Neural cell (in vitro differentiated cells): ENCODE measurements around the gene ZKSCAN1. TPM values are rescaled to one million over a fixed set of nuclear protein-coding genes. Genes with fewer than 3 reads are reported as not detected.

Experiments
- H2AFZ ChIP-seq: fragments of 200-600, 300-800 bp; sonication (generic), shearing (Covaris generic); 2 replicates; pipeline ENCODE4 v1.6.0; 2014; ENCODE audit warnings: low read depth, mild to moderate bottlenecking, antibody characterized with exemption, low read length, moderate library complexity
- H3F3A ChIP-seq: fragments of 200-600 bp; shearing (Covaris generic); 2 replicates; pipeline ENCODE4 v1.6.1; 2016; ENCODE audit warnings: mild to moderate bottlenecking, moderate library complexity, mixed read lengths, antibody characterized with exemption, low read length; ENCODE audit not compliant: insufficient read depth, poor library complexity, severe bottlenecking
- H3K27ac ChIP-seq: fragments of 200-600, 300-800 bp; sonication (generic), shearing (Covaris generic); 2 replicates; pipeline ENCODE4 v1.5.1; 2014; ENCODE audit warnings: mild to moderate bottlenecking, low read length, moderate library complexity
- H3K27me3 ChIP-seq: fragments of 300-800, 200-600 bp; sonication (generic), shearing (Covaris generic); 2 replicates; pipeline ENCODE4 v1.6.0; 2014; ENCODE audit warnings: mild to moderate bottlenecking, low read depth, low read length, moderate library complexity; ENCODE audit not compliant: insufficient read depth
- H3K36me3 ChIP-seq: fragments of 300-800, 200-600 bp; sonication (generic), shearing (Covaris generic); 2 replicates; pipeline ENCODE4 v1.5.1; 2014; ENCODE audit warnings: mild to moderate bottlenecking, antibody characterized with exemption, low read length, moderate library complexity; ENCODE audit not compliant: insufficient read depth
- H3K4me2 ChIP-seq: fragments of 300-800, 200-600 bp; sonication (generic), shearing (Covaris generic); 2 replicates; pipeline ENCODE4 v1.6.0; 2014; ENCODE audit warnings: mild to moderate bottlenecking, low read length
- H3K4me3 ChIP-seq: fragments of 300-800, 200-600 bp; sonication (generic), shearing (Covaris generic); 2 replicates; pipeline ENCODE4 v1.5.1; 2014; ENCODE audit warnings: mild to moderate bottlenecking, low read length, moderate library complexity
- H3K79me2 ChIP-seq: fragments of 200-600 bp; shearing (Covaris generic); replicated peaks from 2 replicates; pipeline ENCODE4 v1.6.0; 2014; ENCODE audit warnings: mild to moderate bottlenecking, low read length, moderate library complexity; ENCODE audit not compliant: insufficient read depth
- H3K9ac ChIP-seq: fragments of 300-800, 200-600 bp; sonication (generic), shearing (Covaris generic); 2 replicates; pipeline ENCODE4 v1.6.1; 2016; ENCODE audit warnings: mild to moderate bottlenecking, low read length, mixed read lengths
- H3K9me2 ChIP-seq: fragments of 200-600 bp; shearing (Covaris generic); 2 replicates; pipeline ENCODE4 v1.6.1; 2016; ENCODE audit warnings: mild to moderate bottlenecking, low read length, mixed read lengths; ENCODE audit not compliant: insufficient read depth
- H3K9me3 ChIP-seq: fragments of 200-600, 300-800 bp; sonication (generic), shearing (Covaris generic); 2 replicates; pipeline ENCODE4 v1.6.1; 2016; ENCODE audit warnings: mild to moderate bottlenecking, mixed run types, low read length, moderate library complexity, mixed read lengths
- H4K20me1 ChIP-seq: fragments of 200-600 bp; shearing (Covaris generic); 2 replicates; pipeline ENCODE4 v1.6.1; 2016; ENCODE audit warnings: mild to moderate bottlenecking, mixed run types; ENCODE audit not compliant: insufficient read depth
- EP300 ChIP-seq: fragments of 450-650 bp; conservative IDR thresholded peaks from 2 replicates; pipeline ENCODE4 v1.6.1; 2014; ENCODE audit warnings: antibody characterized with exemption, mild to moderate bottlenecking, moderate library complexity; ENCODE audit not compliant: poor library complexity, severe bottlenecking
- EZH2 ChIP-seq: fragments of 200-600, 300-800 bp; shearing (Covaris generic), sonication (generic); IDR thresholded peaks from 2 replicates; pipeline ENCODE4 v1.6.1; 2014; ENCODE audit warnings: antibody characterized with exemption, low read length, borderline replicate concordance, mild to moderate bottlenecking; ENCODE audit not compliant: insufficient read depth, poor library complexity, severe bottlenecking
- MXI1 ChIP-seq: fragments of 450-650 bp; conservative IDR thresholded peaks from 2 replicates; pipeline ENCODE4 v1.6.1; 2014; ENCODE audit warnings: antibody characterized with exemption, mild to moderate bottlenecking; ENCODE audit not compliant: poor library complexity, severe bottlenecking
- POLR2AphosphoS5 ChIP-seq: IDR thresholded peaks from 2 replicates; pipeline ENCODE4 v1.6.1; 2012
- RAD21 ChIP-seq: fragments of 450-650 bp; conservative IDR thresholded peaks from 2 replicates; pipeline ENCODE4 v1.6.1; 2014; ENCODE audit warnings: antibody characterized with exemption, mild to moderate bottlenecking, moderate library complexity
- SMC3 ChIP-seq: fragments of 450-650 bp; conservative IDR thresholded peaks from 2 replicates; pipeline ENCODE4 v1.6.1; 2014; ENCODE audit warnings: antibody characterized with exemption, mild to moderate bottlenecking, moderate library complexity; ENCODE audit not compliant: poor library complexity
- TAF1 ChIP-seq: IDR thresholded peaks from 2 replicates; pipeline ENCODE4 v1.6.1; 2012; ENCODE audit warnings: low read depth
- polyA plus RNA-seq: library from polyadenylated mRNA; depleted of rRNA; stranded (reverse); fragments of >200 nt; gene quantifications from 2 replicates; pipeline ENCODE4 v1.2.3, GENCODE V29; 2014
- TF ChIP-seq, protein P1 (sequence below): fragments of 450-650 bp; IDR thresholded peaks from 2 replicates; pipeline ENCODE4 v1.5.1; 2014; ENCODE audit warnings: antibody characterized with exemption, mild to moderate bottlenecking, moderate library complexity; ENCODE audit not compliant: poor library complexity, severe bottlenecking
- TF ChIP-seq, protein P2 (sequence below): IDR thresholded peaks from 2 replicates; pipeline ENCODE4 v1.6.1; 2012; ENCODE audit warnings: borderline replicate concordance

The ZKSCAN1 gene
- polyA plus RNA-seq, 1 donor from 2014 or later = 26.6 TPM

DNA sequence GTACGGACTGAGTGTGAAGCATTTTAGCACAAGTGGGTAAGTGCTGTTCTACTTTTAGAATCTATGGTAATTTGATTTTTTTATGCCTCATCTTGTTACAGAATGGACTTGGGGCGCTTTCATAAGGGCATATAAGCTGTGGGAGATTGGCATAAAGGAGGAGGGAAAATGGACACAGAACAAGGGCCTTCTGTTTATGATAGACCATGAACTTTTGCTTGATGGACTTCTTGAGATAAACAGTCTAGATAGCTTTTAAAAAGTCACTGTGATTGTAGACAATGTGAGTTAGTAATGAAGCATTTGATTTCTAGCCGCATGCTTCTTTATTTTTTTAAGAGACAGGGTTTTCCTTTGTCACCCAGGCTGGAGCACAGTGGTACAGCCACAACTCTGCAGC, 36.2 kb downstream of the ZKSCAN1 start:
- Histone ChIP-seq H3K27me3 (no peaks in the 10 kb centered on the region), H2AFZ (no peak overlapping the region), H3K36me3 (no peaks in the 10 kb centered on the region), H3K27ac (no peak overlapping the region), H3F3A (no peaks in the 10 kb centered on the region), H3K4me2 (no peak overlapping the region), H3K9ac (no peak overlapping the region), H3K79me2 (peaks cover 17% of the 10 kb centered on the region), H3K4me3 (peak overlapping the region; percentile 25), H3K9me2 (no peaks in the 10 kb centered on the region), H3K9me3 (no peaks in the 10 kb centered on the region), H4K20me1 (no peaks in the 10 kb centered on the region)
- no peak for TF ChIP-seq TAF1
- no peak for TF ChIP-seq POLR2AphosphoS5
- TF ChIP-seq, protein P1, sequence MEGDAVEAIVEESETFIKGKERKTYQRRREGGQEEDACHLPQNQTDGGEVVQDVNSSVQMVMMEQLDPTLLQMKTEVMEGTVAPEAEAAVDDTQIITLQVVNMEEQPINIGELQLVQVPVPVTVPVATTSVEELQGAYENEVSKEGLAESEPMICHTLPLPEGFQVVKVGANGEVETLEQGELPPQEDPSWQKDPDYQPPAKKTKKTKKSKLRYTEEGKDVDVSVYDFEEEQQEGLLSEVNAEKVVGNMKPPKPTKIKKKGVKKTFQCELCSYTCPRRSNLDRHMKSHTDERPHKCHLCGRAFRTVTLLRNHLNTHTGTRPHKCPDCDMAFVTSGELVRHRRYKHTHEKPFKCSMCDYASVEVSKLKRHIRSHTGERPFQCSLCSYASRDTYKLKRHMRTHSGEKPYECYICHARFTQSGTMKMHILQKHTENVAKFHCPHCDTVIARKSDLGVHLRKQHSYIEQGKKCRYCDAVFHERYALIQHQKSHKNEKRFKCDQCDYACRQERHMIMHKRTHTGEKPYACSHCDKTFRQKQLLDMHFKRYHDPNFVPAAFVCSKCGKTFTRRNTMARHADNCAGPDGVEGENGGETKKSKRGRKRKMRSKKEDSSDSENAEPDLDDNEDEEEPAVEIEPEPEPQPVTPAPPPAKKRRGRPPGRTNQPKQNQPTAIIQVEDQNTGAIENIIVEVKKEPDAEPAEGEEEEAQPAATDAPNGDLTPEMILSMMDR = no peak
- no peak for TF ChIP-seq EZH2
- TF ChIP-seq RAD21 = no peak
- TF ChIP-seq, protein P2, sequence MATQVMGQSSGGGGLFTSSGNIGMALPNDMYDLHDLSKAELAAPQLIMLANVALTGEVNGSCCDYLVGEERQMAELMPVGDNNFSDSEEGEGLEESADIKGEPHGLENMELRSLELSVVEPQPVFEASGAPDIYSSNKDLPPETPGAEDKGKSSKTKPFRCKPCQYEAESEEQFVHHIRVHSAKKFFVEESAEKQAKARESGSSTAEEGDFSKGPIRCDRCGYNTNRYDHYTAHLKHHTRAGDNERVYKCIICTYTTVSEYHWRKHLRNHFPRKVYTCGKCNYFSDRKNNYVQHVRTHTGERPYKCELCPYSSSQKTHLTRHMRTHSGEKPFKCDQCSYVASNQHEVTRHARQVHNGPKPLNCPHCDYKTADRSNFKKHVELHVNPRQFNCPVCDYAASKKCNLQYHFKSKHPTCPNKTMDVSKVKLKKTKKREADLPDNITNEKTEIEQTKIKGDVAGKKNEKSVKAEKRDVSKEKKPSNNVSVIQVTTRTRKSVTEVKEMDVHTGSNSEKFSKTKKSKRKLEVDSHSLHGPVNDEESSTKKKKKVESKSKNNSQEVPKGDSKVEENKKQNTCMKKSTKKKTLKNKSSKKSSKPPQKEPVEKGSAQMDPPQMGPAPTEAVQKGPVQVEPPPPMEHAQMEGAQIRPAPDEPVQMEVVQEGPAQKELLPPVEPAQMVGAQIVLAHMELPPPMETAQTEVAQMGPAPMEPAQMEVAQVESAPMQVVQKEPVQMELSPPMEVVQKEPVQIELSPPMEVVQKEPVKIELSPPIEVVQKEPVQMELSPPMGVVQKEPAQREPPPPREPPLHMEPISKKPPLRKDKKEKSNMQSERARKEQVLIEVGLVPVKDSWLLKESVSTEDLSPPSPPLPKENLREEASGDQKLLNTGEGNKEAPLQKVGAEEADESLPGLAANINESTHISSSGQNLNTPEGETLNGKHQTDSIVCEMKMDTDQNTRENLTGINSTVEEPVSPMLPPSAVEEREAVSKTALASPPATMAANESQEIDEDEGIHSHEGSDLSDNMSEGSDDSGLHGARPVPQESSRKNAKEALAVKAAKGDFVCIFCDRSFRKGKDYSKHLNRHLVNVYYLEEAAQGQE = no peak
- no peak for TF ChIP-seq MXI1
- no peak for TF ChIP-seq EP300
- no peak for TF ChIP-seq SMC3

DNA sequence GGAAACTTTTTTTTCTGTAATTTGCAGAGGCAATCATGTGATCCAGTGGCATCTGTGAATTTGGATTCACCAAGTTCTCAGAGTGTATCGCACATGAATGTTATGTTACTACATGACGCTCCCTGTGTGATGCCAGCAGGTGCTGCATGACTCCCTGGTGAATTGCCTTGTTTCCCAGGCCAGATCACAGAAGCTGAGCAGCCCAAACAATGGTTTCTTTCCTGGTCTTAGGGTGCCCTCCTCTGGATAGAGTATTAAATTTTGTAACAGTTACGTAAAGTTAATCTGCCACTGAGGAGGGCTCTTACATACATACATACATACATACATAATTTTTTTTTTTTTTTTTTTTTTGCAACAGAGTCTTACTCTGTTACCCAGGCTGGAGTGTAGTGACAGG, 37.8 kb downstream of the ZKSCAN1 start:
- Histone ChIP-seq H3F3A (no peaks in the 10 kb centered on the region), H3K27ac (no peak overlapping the region), H3K9me2 (no peaks in the 10 kb centered on the region), H3K9ac (no peak overlapping the region), H3K9me3 (no peaks in the 10 kb centered on the region), H2AFZ (no peak overlapping the region), H3K27me3 (no peaks in the 10 kb centered on the region), H4K20me1 (no peaks in the 10 kb centered on the region), H3K79me2 (peaks cover 17% of the 10 kb centered on the region), H3K36me3 (peaks cover 7% of the 10 kb centered on the region), H3K4me3 (no peak overlapping the region), H3K4me2 (no peak overlapping the region)
- TF ChIP-seq EP300 (no peak), RAD21 (peak; percentile 25), TAF1 (no peak), SMC3 (no peak), MXI1 (no peak), POLR2AphosphoS5 (no peak), EZH2 (no peak)
- TF ChIP-seq, protein P2 = no peak
- TF ChIP-seq, protein P1 = peak; percentile 32
